CD4-positive, alpha-beta memory T cell (primary cell): ENCODE data around the gene ANKRD55. TPM values are rescaled to one million over a fixed set of nuclear protein-coding genes. Genes with fewer than 3 reads are reported as not detected.
"Not testable (repeated sequence)": the region's sequence is repeated elsewhere in the genome, so short reads cannot be mapped to it uniquely, and the experiment has no call there.

Experiments
- CTCF ChIA-PET: fragments of 350-600 bp; sonication (Branson Sonifier 250); formaldehyde crosslinking; loops from one replicate; lab custom pipeline; 2021; ENCODE audit warnings: inconsistent platforms; ENCODE audit not compliant: partially characterized antibody; lab: Charles Lee
- POLR2A ChIA-PET: fragments of 350-600 bp; sonication (Branson Sonifier 250); formaldehyde crosslinking; loops from one replicate; lab custom pipeline; 2021; ENCODE audit not compliant: partially characterized antibody; lab: Charles Lee
- DNase-seq, 5 donors: peaks; one replicate each; pipeline versions ENCODE4 v3.0.0 to v3.0.0-alpha.2; 2020 to 2022; ENCODE audit warnings: mixed read lengths in 1 of 5
- H3K27ac ChIP-seq: one replicate; pipeline ENCODE4 v1.7.0; 2013; ENCODE audit warnings: low read depth, low read length
- H3K27me3 ChIP-seq: 2 replicates; pipeline ENCODE4 v1.7.0; 2013; ENCODE audit warnings: mild to moderate bottlenecking, low read length, moderate library complexity; ENCODE audit not compliant: insufficient read depth
- H3K36me3 ChIP-seq: 2 replicates; pipeline ENCODE4 v1.7.0; 2013; ENCODE audit warnings: mild to moderate bottlenecking, low read length, moderate library complexity; ENCODE audit not compliant: insufficient read depth
- H3K4me1 ChIP-seq: 2 replicates; pipeline ENCODE4 v1.7.0; 2013; ENCODE audit warnings: mild to moderate bottlenecking, low read length, moderate library complexity; ENCODE audit not compliant: insufficient read depth
- H3K4me3 ChIP-seq, 2 donors: one replicate each; pipeline ENCODE4 v1.7.0; 2013; ENCODE audit warnings: low read length in 2 of 2, mild to moderate bottlenecking in 1 of 2
- H3K9me3 ChIP-seq, 2 donors: one replicate each; pipeline ENCODE4 v1.7.0; 2013; ENCODE audit warnings: low read length in 2 of 2, control low read depth in 1 of 2; ENCODE audit not compliant: control insufficient read depth in 1 of 2
- H3K27ac Mint-ChIP-seq, 7 donors: one replicate each; pipeline ENCODE4 v1.8.0; 2020 to 2021; ENCODE audit warnings: mixed read lengths in 7 of 7, mild to moderate bottlenecking in 6 of 7, inconsistent platforms in 3 of 7, moderate library complexity in 3 of 7
- H3K27me3 Mint-ChIP-seq, 2 donors: one replicate each; pipeline ENCODE4 v1.8.0; 2020 to 2021; ENCODE audit warnings: mixed read lengths in 2 of 2
- H3K36me3 Mint-ChIP-seq, 2 donors: one replicate each; pipeline ENCODE4 v1.8.0; 2020 to 2021; ENCODE audit warnings: mixed read lengths in 2 of 2, inconsistent platforms in 1 of 2, mild to moderate bottlenecking in 1 of 2
- H3K4me1 Mint-ChIP-seq, 4 donors: one replicate each; pipeline ENCODE4 v1.8.0; 2020 to 2021; ENCODE audit warnings: mixed read lengths in 4 of 4, mild to moderate bottlenecking in 1 of 4
- H3K4me3 Mint-ChIP-seq, 8 donors: one replicate each; pipeline ENCODE4 v1.8.0; 2020 to 2021; ENCODE audit warnings: mixed read lengths in 8 of 8, mild to moderate bottlenecking in 7 of 8, moderate library complexity in 6 of 8, inconsistent platforms in 3 of 8
- H3K9me3 Mint-ChIP-seq, 8 donors: one replicate each; pipeline ENCODE4 v1.8.0; 2020 to 2021; ENCODE audit warnings: mixed read lengths in 8 of 8, mild to moderate bottlenecking in 5 of 8, inconsistent platforms in 3 of 8, moderate library complexity in 1 of 8
- intact Hi-C: fragments of 100-400 bp; cut with micrococcal nuclease; formaldehyde crosslinking; loops from one replicate; pipeline ENCODE4 v1.15.1; 2023
- polyA plus RNA-seq, 2 donors: library from polyadenylated mRNA; unstranded; fragments of 300-500 nt; fragmentation: Illumina TruSeq; gene quantifications; one replicate each; pipeline ENCODE4 v1.2.3, GENCODE V29; 2021
- total RNA-seq, 2 experiments: library from RNA; stranded (reverse); gene quantifications; one replicate each; pipeline ENCODE4 v1.2.3, GENCODE V29; 2021

ANKRD55 gene
- total and polyA plus RNA-seq, 4 experiments from 2014 or later, result 8.3 to 17.8 (median 12.3) TPM

DNA sequence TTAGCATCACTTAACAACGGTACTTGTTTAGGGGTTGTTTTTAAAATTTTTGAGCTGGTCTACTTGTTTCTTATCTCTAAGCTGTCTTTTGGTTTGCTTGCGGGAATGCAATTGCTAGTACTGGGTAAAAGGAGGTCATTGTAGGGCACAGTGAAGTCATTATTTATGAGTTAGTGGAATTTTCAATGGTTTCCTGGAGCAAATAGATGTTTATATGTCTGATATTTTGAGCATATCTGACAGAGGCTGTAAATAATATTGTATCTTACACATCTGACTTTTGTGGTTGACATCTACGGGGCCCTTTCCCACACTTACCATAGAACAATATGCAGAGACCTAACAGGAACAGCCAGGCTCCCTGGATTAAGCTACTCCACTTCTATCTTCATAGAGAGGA is 147.9 kb downstream of the ANKRD55 start:
- Histone ChIP-seq H3K4me3 (no peak overlapping the region), H3K36me3 (no peaks in the 10 kb centered on the region), H3K27me3 (no peaks in the 10 kb centered on the region), H3K4me1 (peaks cover 37% of the 10 kb centered on the region), H3K27ac (no peak overlapping the region), H3K9me3 (no peaks in the 10 kb centered on the region)
- Mint-ChIP-seq H3K4me3 (peak overlapping the region in 2 of 8 donors; percentile 6 to 23), H3K4me1 (peaks cover 28 to 52% (median 38%) of the 10 kb centered on the region in 4 donors), H3K27ac (peak overlapping the region in 1 of 7 donors; percentile 33), H3K27me3 (no peaks in the 10 kb centered on the region), H3K36me3 (peaks cover 0 to 6% of the 10 kb centered on the region in 2 donors), H3K9me3 (peaks cover 0 to 3% (median 0%) of the 10 kb centered on the region in 8 donors)
- ChIA-PET CTCF (interaction anchor here (0.9 to 1.9 kb wide), 3 partner anchors 10 to 148 kb away, joined by 3 to 5 read pairs (median 3); no protein-coding TSS in a partner anchor), POLR2A (interaction anchor here (0.9 to 1.1 kb wide), 2 partner anchors 8 to 27 kb away, joined by 3 read pairs; no protein-coding TSS in a partner anchor)
- intact Hi-C loops, result no loop called here
- DNase-seq, result no peak

DNA sequence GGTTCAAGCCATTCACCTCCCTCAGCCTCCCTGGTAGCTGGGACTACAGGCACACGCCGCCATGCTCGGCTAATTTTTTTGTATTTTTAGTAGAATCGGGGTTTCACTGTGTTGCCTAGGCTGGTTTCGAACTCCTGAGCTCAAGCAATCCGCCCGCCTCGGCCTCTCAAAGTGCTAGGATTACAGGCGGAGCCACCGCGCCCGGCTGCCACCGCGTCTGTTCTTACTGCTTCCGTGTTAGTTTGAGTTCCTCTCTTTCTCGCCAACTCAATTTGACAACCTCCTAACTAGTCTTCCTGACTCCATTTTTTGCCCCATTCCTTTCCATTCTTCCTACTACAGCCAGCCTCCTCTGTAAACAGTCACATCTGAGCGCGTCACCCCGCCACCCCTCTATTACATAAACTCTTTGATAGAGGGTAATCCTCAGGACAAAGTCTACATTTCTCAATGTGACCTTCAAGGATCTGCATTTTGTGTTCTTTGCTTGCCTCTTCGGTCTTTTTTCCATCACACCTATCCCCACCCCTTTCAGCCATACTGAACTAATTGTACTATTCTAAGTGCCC is 149.8 kb downstream of the ANKRD55 start:
- Histone ChIP-seq H3K27me3 (no peaks in the 10 kb centered on the region), H3K27ac (no peak overlapping the region), H3K4me3 (no peak overlapping the region), H3K9me3 (no peaks in the 10 kb centered on the region), H3K4me1 (peaks cover 32% of the 10 kb centered on the region), H3K36me3 (no peaks in the 10 kb centered on the region)
- Mint-ChIP-seq H3K4me3 (peak overlapping the region in 4 of 8 donors; percentile 11 to 67 (median 36)), H3K27me3 (no peaks in the 10 kb centered on the region), H3K27ac (peak overlapping the region in 2 of 7 donors; percentile 33 to 77), H3K36me3 (peaks cover 0 to 6% of the 10 kb centered on the region in 2 donors), H3K4me1 (peaks cover 28 to 42% (median 35%) of the 10 kb centered on the region in 4 donors), H3K9me3 (peaks cover 0 to 1% (median 0%) of the 10 kb centered on the region in 8 donors)
- intact Hi-C loops, result no loop called here
- DNase-seq, result no peak
- ChIA-PET POLR2A (interaction anchor here (0.6 to 1.4 kb wide), 2 partner anchors 11 to 22 kb away, joined by 3 to 4 read pairs; no protein-coding TSS in a partner anchor), CTCF (interaction anchor here (1.7 kb wide), 1 partner anchor 11 kb away, joined by 5 read pairs; no protein-coding TSS in a partner anchor)

DNA sequence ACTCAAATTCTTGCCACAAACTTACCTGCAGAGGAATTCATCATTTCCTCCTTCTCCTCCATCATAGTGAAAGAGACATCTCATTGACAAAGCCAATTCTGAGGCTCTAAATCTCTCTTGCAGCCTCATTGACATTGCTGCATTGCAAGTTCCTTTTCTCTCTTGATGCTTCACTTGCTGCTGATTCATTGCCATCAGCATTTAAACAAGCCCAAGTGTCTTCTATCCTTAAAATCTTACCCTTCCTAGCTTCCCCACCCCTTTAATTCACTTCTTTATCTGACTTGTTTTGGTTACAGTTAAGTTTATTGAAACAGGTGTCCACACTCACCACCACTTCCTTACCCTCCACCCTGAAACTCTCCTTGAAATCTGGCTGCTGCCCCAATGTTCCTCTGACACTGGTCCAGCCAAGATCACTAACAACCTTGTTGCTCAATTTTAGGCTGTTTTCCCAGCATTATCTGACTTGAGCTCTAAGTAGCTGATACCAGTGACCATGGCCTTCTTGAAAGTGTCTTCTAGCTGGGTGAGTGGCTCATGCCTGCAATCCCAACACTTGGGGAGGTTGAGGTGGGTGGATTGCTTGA is 152.0 kb downstream of the ANKRD55 start:
- H3K27me3 ChIP-seq, H3K27me3 Mint-ChIP-seq, H3K4me3 ChIP-seq, intact Hi-C loops, H3K27ac ChIP-seq, H3K36me3 ChIP-seq, H3K36me3 Mint-ChIP-seq, H3K9me3 Mint-ChIP-seq, H3K9me3 ChIP-seq: not testable (repeated sequence)
- Mint-ChIP-seq H3K4me3 (peak overlapping the region in 7 of 8 donors; percentile 34 to 78 (median 55)), H3K27ac (peak overlapping the region in 6 of 7 donors; percentile 58 to 93 (median 76)), H3K4me1 (peaks cover 27 to 43% (median 35%) of the 10 kb centered on the region in 4 donors)
- H3K4me1 ChIP-seq, result peaks cover 32% of the 10 kb centered on the region
- ChIA-PET CTCF (interaction anchor here (1.3 kb wide), 1 partner anchor 29 kb away, joined by 3 read pairs; no protein-coding TSS in a partner anchor), POLR2A (interaction anchor here (0.7 to 1.2 kb wide), 4 partner anchors 9 to 87 kb away, joined by 3 to 6 read pairs (median 4); no protein-coding TSS in a partner anchor)
- DNase-seq, result peak in 2 of 5 donors; percentile 27 to 47

DNA sequence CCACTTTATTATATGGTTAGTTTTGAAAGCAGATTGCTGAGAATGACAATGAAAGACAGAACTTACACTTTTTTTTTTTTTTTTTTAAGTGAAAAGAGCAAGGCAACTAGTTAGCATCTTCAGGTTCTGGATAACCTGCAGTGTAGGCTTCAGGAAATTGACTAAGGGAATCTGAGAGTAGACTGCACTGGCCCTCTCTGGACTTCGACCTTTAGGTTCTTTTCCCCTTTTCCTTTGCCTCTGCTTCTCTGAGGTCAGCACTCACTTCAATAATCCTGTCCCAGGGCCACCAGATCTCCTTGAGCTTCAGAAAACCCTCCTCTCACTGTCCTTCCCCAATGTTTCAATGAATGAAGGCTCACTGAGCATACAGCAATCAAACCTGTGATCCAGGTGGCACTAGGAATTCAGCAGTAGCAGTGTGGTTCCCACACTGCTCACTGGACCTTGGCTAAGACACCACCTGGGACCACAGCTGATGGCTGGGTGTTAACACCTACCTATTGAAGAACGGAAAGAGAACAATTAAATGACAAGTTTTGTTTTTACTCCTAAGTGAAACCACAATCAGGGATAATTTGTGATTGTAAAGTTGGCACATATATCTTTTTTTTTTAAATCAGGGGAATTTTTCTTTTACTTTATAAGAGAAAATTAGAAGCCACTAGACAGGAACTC is 152.6 kb downstream of the ANKRD55 start:
- Mint-ChIP-seq H3K4me3 (peak overlapping the region in 6 of 8 donors; percentile 3 to 78 (median 56)), H3K9me3 (peaks cover 0 to 1% (median 0%) of the 10 kb centered on the region in 8 donors), H3K27ac (peak overlapping the region; percentile 1 to 93 (median 73)), H3K4me1 (peaks cover 27 to 47% (median 35%) of the 10 kb centered on the region in 4 donors), H3K27me3 (no peaks in the 10 kb centered on the region), H3K36me3 (peaks cover 0 to 3% of the 10 kb centered on the region in 2 donors)
- Histone ChIP-seq H3K27ac (no peak overlapping the region), H3K36me3 (no peaks in the 10 kb centered on the region), H3K4me1 (peaks cover 32% of the 10 kb centered on the region), H3K27me3 (no peaks in the 10 kb centered on the region), H3K9me3 (no peaks in the 10 kb centered on the region), H3K4me3 (no peak overlapping the region)
- POLR2A ChIA-PET, result interaction anchor here (0.7 to 1.6 kb wide), 7 partner anchors 9 to 128 kb away, joined by 3 to 6 read pairs (median 3); no protein-coding TSS in a partner anchor
- intact Hi-C loops, result no loop called here
- CTCF ChIA-PET, result interaction anchor here (0.6 to 1.3 kb wide), 3 partner anchors 17 to 28 kb away, joined by 3 to 5 read pairs (median 3); no protein-coding TSS in a partner anchor
- no peak for DNase-seq

DNA sequence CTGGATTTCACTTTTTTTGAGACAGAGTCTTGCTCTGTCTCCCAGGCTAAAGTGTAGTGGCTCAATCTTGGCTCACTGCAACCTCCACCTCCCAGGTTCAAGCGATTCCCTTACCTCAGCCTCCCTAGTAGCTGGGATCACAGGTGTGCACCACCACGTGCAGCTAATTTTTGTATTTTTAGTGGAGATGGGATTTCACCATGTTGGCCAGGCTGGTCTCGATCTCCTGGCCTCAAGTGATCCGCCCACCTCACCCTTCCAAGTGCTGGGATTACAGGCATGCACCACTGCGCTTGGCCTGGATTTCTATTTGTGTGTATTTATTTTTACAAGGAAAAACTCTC is 154.0 kb downstream of the ANKRD55 start:
- H3K36me3 ChIP-seq, intact Hi-C loops, CTCF ChIA-PET, H3K27me3 Mint-ChIP-seq, DNase-seq, H3K27me3 ChIP-seq, H3K4me3 Mint-ChIP-seq, H3K36me3 Mint-ChIP-seq, H3K9me3 ChIP-seq, H3K9me3 Mint-ChIP-seq, H3K27ac Mint-ChIP-seq, H3K4me3 ChIP-seq, H3K27ac ChIP-seq: not testable (repeated sequence)
- POLR2A ChIA-PET, result interaction anchor here (1.5 to 1.6 kb wide), 2 partner anchors 29 to 46 kb away, joined by 3 to 5 read pairs; no protein-coding TSS in a partner anchor
- peaks cover 22 to 52% (median 34%) of the 10 kb centered on the region in 4 donors for H3K4me1 Mint-ChIP-seq
- H3K4me1 ChIP-seq, result peaks cover 25% of the 10 kb centered on the region

DNA sequence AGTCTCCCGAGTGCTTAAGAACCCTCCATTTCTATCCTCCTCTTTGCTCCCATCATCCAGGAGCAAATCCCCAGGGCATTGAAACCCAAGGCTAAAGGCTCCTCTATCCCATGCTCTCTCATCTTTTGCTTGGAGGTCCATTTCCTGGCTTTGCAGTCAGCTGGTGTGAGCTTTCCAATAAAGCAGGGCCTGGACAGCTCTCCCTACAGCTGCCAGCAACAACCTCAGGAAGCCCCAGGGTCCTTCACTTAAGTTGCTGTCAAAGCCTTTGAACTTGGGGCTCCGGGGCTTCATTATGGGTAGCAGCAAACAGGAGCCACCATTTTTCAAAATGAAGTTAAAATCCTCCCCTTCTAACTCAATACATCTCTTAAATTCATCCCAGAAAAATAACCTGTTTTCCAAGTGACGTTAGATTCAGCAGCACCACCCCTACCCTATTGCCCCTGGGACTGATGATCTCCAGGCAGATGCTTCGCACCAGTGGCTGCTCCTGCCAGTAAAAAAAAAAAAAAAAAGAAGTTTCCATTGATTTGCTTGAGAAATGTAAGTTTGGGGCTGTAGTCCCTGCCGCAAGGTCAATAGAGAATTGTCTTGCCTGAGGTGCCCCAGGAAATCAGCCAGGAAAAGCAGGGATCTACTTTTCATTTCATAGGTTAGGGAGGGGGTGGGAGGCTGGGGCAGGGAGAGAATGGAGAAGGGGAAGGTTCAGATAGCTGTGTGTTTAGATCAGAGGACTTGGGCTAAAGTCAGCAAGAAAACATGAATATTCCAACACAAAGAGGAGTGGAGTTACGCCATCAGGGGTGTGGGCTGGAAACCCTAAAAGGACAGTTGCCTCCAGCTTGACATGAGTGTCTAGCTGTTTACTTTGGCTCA is 154.6 kb downstream of the ANKRD55 start:
- no peaks in the 10 kb centered on the region for H3K27me3 ChIP-seq

More for the DNA sequence above, 154.6 kb downstream of the ANKRD55 start:
- Histone ChIP-seq H3K27ac (no peak overlapping the region), H3K4me1 (peaks cover 29% of the 10 kb centered on the region), H3K9me3 (no peaks in the 10 kb centered on the region), H3K4me3 (no peak overlapping the region), H3K36me3 (no peaks in the 10 kb centered on the region)
- no peak for DNase-seq
- ChIA-PET POLR2A (interaction anchor here (1.6 kb wide), 1 partner anchor 46 kb away, joined by 5 read pairs; no protein-coding TSS in a partner anchor), CTCF (interaction anchor here (0.9 kb wide), 1 partner anchor 20 kb away, joined by 3 read pairs; no protein-coding TSS in a partner anchor)
- H3K4me1 Mint-ChIP-seq, result peaks cover 22 to 55% (median 36%) of the 10 kb centered on the region in 4 donors
- no peaks in the 10 kb centered on the region for H3K27me3 Mint-ChIP-seq
- H3K4me3 Mint-ChIP-seq, result peak overlapping the region in 1 of 8 donors; percentile 12
- peaks cover 0 to 1% (median 0%) of the 10 kb centered on the region in 8 donors for H3K9me3 Mint-ChIP-seq
- intact Hi-C loops, result no loop called here
- peaks cover 0 to 3% of the 10 kb centered on the region in 2 donors for H3K36me3 Mint-ChIP-seq
- H3K27ac Mint-ChIP-seq, result peak overlapping the region in 1 of 7 donors; percentile 2
